SK-N-SH treated with all-trans-retinoic acid at 6 μM for 48 hours (cell line): ENCODE results near the gene TIAM2.

Experiments
- ATAC-seq: fragments of 200-7000 bp; cut with Tn5 transposase; 3 replicates; pipeline ENCODE4 v1.9.1; 2020; ENCODE audit warnings: mild to moderate bottlenecking, moderate library complexity
- ARNTL ChIP-seq: fragments of 450-650 bp; formaldehyde crosslinking; IDR thresholded peaks from 2 replicates; pipeline ENCODE4 v1.5.0; 2020; ENCODE audit warnings: low read depth, mild to moderate bottlenecking, moderate library complexity, borderline replicate concordance
- BACH2 ChIP-seq: fragments of 250-450 bp; sonication (Bioruptor Pico); IDR thresholded peaks from 2 replicates; pipeline ENCODE4 v1.9.0; 2021; ENCODE audit warnings: mild to moderate bottlenecking, borderline replicate concordance
- CSDC2 ChIP-seq: fragments of 250-450 bp; sonication (Bioruptor Pico); IDR thresholded peaks from 2 replicates; pipeline ENCODE4 v1.5.0; 2020; ENCODE audit warnings: mild to moderate bottlenecking, moderate library complexity
- ESRRG ChIP-seq: fragments of 250-450 bp; sonication (Bioruptor Pico); IDR thresholded peaks from 2 replicates; pipeline ENCODE4 v1.6.1; 2021; ENCODE audit warnings: mild to moderate bottlenecking
- GLIS3 ChIP-seq: fragments of 250-450 bp; sonication (Bioruptor Pico); IDR thresholded peaks from 2 replicates; pipeline ENCODE4 v1.5.0; 2020; ENCODE audit warnings: mild to moderate bottlenecking, moderate library complexity
- ISL1 ChIP-seq: fragments of 250-450 bp; sonication (Bioruptor Pico); IDR thresholded peaks from 2 replicates; pipeline ENCODE4 v2.1.2; 2022; ENCODE audit warnings: mild to moderate bottlenecking, moderate library complexity
- OSR1 ChIP-seq: fragments of 250-450 bp; sonication (Bioruptor Pico); IDR thresholded peaks from 2 replicates; pipeline ENCODE4 v1.8.0; 2022; ENCODE audit warnings: moderate library complexity, mild to moderate bottlenecking, inconsistent platforms
- RARB ChIP-seq: fragments of 250-450 bp; sonication (Bioruptor Pico); IDR thresholded peaks from 2 replicates; pipeline ENCODE4 v1.8.0; 2021; ENCODE audit warnings: mild to moderate bottlenecking, moderate library complexity
- SNAI2 ChIP-seq: fragments of 250-450 bp; sonication (Bioruptor Pico); IDR thresholded peaks from 2 replicates; pipeline ENCODE4 v1.5.0; 2020; ENCODE audit warnings: mild to moderate bottlenecking, moderate library complexity
- TCF4 ChIP-seq: fragments of 250-450 bp; sonication (Bioruptor Pico); IDR thresholded peaks from 2 replicates; pipeline ENCODE4 v1.8.0; 2021; ENCODE audit warnings: mild to moderate bottlenecking, moderate library complexity, borderline replicate concordance
- TOX ChIP-seq: fragments of 250-450 bp; sonication (Bioruptor Pico); IDR thresholded peaks from 2 replicates; pipeline ENCODE4 v1.8.0; 2021; ENCODE audit warnings: mild to moderate bottlenecking, moderate library complexity, borderline replicate concordance
- ZC3H10 ChIP-seq: fragments of 250-450 bp; sonication (Bioruptor Pico); IDR thresholded peaks from 2 replicates; pipeline ENCODE4 v1.5.1; 2021; ENCODE audit warnings: mild to moderate bottlenecking, moderate library complexity
- ZFP3 ChIP-seq: fragments of 250-450 bp; sonication (Bioruptor Pico); IDR thresholded peaks from 2 replicates; pipeline ENCODE4 v1.5.0; 2020; ENCODE audit warnings: mild to moderate bottlenecking, moderate library complexity
- ZFP30 ChIP-seq: fragments of 450-650 bp; formaldehyde crosslinking; IDR thresholded peaks from 2 replicates; pipeline ENCODE4 v1.5.0; 2022; ENCODE audit warnings: mild to moderate bottlenecking, moderate library complexity
- ZNF565 ChIP-seq: fragments of 450-650 bp; formaldehyde crosslinking; conservative IDR thresholded peaks from 2 replicates; pipeline ENCODE4 v1.5.0; 2020; ENCODE audit warnings: low read depth, mild to moderate bottlenecking, moderate library complexity
- ZNF70 ChIP-seq: fragments of 450-650 bp; formaldehyde crosslinking; IDR thresholded peaks from 2 replicates; pipeline ENCODE4 v1.5.0; 2020; ENCODE audit warnings: mild to moderate bottlenecking, moderate library complexity
- ZNF8 ChIP-seq: fragments of 450-650 bp; formaldehyde crosslinking; IDR thresholded peaks from 2 replicates; pipeline ENCODE4 v1.5.0; 2020; ENCODE audit warnings: mild to moderate bottlenecking, moderate library complexity
- TF ChIP-seq, protein P1 (sequence below): fragments of 250-450 bp; sonication (Bioruptor Pico); IDR thresholded peaks from 2 replicates; pipeline ENCODE4 v1.8.0; 2020; ENCODE audit warnings: mild to moderate bottlenecking, moderate library complexity, borderline replicate concordance
- TF ChIP-seq, protein P2 (sequence below): fragments of 250-450 bp; sonication (Bioruptor Pico); IDR thresholded peaks from 2 replicates; pipeline ENCODE4 v1.5.1; 2021; ENCODE audit warnings: mild to moderate bottlenecking, moderate library complexity
- TF ChIP-seq, protein P3 (sequence below): fragments of 250-450 bp; sonication (Bioruptor Pico); IDR thresholded peaks from 2 replicates; pipeline ENCODE4 v1.5.0; 2020; ENCODE audit warnings: mild to moderate bottlenecking, moderate library complexity
- TF ChIP-seq, protein P4 (sequence below): fragments of 250-450 bp; sonication (Bioruptor Pico); IDR thresholded peaks from 2 replicates; pipeline ENCODE4 v1.5.1; 2020; ENCODE audit warnings: low read depth, mild to moderate bottlenecking, moderate library complexity
- TF ChIP-seq, protein P5 (sequence below): fragments of 250-450 bp; sonication (Bioruptor Pico); IDR thresholded peaks from 2 replicates; pipeline ENCODE4 v1.8.0; 2021; ENCODE audit warnings: low read depth, mild to moderate bottlenecking, moderate library complexity, borderline replicate concordance

Gene TIAM2

DNA sequence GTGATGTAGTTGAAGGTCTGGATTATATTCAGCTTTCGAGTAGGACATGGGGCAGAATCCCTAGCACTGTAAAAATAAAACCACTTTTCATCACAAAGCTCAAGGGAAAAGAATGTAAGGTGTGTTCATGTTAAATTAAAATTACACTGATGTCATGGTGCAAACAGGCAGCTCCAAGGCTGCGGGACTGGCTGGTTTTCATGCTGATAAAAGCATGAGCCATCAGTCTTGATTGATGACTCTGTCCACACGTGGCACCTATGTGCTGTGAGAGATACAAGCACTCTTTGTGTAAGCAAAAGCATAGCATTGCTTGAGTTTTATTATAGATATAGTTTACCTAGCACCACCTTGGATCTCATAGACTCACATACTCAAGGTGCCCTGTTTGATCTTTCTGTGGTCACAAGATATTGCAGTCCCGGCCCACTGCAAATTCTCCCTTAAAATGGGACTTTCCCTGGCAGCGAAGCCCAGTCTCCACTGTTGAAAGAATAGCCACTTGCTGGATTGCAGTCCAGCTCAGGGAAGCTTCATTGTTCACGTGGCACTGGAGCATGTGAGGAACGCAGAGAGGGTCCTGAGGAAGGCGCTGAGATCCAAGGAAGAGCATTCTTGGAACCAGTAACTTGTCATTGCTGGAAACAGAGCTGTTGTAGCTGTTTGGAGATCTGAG is 90.6 kb downstream of the TIAM2 start:
- ATAC-seq, result peak; percentile 77
- no peak for TF ChIP-seq BACH2 (CRISPR knock-in tag)
- TF ChIP-seq ESRRG (CRISPR knock-in tag), result no peak
- no peak for TF ChIP-seq TCF4 (CRISPR knock-in tag)
- TF ChIP-seq, protein P1, sequence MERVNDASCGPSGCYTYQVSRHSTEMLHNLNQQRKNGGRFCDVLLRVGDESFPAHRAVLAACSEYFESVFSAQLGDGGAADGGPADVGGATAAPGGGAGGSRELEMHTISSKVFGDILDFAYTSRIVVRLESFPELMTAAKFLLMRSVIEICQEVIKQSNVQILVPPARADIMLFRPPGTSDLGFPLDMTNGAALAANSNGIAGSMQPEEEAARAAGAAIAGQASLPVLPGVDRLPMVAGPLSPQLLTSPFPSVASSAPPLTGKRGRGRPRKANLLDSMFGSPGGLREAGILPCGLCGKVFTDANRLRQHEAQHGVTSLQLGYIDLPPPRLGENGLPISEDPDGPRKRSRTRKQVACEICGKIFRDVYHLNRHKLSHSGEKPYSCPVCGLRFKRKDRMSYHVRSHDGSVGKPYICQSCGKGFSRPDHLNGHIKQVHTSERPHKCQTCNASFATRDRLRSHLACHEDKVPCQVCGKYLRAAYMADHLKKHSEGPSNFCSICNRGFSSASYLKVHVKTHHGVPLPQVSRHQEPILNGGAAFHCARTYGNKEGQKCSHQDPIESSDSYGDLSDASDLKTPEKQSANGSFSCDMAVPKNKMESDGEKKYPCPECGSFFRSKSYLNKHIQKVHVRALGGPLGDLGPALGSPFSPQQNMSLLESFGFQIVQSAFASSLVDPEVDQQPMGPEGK (CRISPR knock-in tag), result no peak
- TF ChIP-seq OSR1 (CRISPR knock-in tag), result no peak
- TF ChIP-seq ZC3H10 (CRISPR knock-in tag), result no peak
- 0 out of 2 replicates have a peak, but pooled peaks have one; percentile 24 for TF ChIP-seq ZFP3 (CRISPR knock-in tag)
- TF ChIP-seq ZNF70, result no peak
- TF ChIP-seq RARB, result no peak
- no peak for TF ChIP-seq CSDC2
- 0 out of 2 replicates have a peak, but pooled peaks have one; percentile 17 for TF ChIP-seq GLIS3
- TF ChIP-seq, protein P2, sequence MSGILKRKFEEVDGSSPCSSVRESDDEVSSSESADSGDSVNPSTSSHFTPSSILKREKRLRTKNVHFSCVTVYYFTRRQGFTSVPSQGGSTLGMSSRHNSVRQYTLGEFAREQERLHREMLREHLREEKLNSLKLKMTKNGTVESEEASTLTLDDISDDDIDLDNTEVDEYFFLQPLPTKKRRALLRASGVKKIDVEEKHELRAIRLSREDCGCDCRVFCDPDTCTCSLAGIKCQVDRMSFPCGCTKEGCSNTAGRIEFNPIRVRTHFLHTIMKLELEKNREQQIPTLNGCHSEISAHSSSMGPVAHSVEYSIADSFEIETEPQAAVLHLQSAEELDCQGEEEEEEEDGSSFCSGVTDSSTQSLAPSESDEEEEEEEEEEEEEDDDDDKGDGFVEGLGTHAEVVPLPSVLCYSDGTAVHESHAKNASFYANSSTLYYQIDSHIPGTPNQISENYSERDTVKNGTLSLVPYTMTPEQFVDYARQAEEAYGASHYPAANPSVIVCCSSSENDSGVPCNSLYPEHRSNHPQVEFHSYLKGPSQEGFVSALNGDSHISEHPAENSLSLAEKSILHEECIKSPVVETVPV, result no peak
- TF ChIP-seq, protein P3, sequence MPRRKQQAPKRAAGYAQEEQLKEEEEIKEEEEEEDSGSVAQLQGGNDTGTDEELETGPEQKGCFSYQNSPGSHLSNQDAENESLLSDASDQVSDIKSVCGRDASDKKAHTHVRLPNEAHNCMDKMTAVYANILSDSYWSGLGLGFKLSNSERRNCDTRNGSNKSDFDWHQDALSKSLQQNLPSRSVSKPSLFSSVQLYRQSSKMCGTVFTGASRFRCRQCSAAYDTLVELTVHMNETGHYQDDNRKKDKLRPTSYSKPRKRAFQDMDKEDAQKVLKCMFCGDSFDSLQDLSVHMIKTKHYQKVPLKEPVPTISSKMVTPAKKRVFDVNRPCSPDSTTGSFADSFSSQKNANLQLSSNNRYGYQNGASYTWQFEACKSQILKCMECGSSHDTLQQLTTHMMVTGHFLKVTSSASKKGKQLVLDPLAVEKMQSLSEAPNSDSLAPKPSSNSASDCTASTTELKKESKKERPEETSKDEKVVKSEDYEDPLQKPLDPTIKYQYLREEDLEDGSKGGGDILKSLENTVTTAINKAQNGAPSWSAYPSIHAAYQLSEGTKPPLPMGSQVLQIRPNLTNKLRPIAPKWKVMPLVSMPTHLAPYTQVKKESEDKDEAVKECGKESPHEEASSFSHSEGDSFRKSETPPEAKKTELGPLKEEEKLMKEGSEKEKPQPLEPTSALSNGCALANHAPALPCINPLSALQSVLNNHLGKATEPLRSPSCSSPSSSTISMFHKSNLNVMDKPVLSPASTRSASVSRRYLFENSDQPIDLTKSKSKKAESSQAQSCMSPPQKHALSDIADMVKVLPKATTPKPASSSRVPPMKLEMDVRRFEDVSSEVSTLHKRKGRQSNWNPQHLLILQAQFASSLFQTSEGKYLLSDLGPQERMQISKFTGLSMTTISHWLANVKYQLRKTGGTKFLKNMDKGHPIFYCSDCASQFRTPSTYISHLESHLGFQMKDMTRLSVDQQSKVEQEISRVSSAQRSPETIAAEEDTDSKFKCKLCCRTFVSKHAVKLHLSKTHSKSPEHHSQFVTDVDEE (CRISPR knock-in tag), result no peak
- TF ChIP-seq ARNTL (CRISPR knock-in tag), result no peak
- no peak for TF ChIP-seq ZNF565 (CRISPR knock-in tag)
- no peak for TF ChIP-seq ZFP30
- TF ChIP-seq ISL1 (CRISPR knock-in tag), result peak; percentile 87
- TF ChIP-seq, protein P4, sequence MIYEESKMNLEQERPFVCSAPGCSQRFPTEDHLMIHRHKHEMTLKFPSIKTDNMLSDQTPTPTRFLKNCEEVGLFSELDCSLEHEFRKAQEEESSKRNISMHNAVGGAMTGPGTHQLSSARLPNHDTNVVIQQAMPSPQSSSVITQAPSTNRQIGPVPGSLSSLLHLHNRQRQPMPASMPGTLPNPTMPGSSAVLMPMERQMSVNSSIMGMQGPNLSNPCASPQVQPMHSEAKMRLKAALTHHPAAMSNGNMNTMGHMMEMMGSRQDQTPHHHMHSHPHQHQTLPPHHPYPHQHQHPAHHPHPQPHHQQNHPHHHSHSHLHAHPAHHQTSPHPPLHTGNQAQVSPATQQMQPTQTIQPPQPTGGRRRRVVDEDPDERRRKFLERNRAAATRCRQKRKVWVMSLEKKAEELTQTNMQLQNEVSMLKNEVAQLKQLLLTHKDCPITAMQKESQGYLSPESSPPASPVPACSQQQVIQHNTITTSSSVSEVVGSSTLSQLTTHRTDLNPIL (CRISPR knock-in tag), result peak; percentile 86
- TF ChIP-seq SNAI2, result no peak
- no peak for TF ChIP-seq TOX (CRISPR knock-in tag)
- no peak for TF ChIP-seq ZNF8 (CRISPR knock-in tag)

DNA sequence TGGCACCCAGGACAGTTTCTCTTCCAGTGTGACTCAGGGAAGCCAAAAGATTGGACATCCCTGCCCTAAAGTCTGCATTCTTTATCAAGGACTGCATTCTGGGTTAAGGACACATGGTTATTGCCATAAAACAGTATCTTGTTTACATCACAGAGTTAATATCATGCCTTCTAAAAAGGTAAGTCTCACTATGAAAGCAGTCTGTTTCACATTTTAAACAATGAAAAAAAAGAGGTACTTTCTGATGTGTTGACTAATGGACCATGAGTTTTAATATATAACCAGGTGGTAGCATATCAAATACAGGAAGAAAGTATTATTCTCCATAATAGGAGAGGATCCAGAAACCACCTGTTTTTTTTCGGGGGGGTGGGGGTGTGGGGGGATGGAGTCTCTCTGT is 93.7 kb downstream of the TIAM2 start:
- no peak for TF ChIP-seq ZNF70
- TF ChIP-seq RARB, result no peak
- no peak for TF ChIP-seq CSDC2
- TF ChIP-seq, protein P5, sequence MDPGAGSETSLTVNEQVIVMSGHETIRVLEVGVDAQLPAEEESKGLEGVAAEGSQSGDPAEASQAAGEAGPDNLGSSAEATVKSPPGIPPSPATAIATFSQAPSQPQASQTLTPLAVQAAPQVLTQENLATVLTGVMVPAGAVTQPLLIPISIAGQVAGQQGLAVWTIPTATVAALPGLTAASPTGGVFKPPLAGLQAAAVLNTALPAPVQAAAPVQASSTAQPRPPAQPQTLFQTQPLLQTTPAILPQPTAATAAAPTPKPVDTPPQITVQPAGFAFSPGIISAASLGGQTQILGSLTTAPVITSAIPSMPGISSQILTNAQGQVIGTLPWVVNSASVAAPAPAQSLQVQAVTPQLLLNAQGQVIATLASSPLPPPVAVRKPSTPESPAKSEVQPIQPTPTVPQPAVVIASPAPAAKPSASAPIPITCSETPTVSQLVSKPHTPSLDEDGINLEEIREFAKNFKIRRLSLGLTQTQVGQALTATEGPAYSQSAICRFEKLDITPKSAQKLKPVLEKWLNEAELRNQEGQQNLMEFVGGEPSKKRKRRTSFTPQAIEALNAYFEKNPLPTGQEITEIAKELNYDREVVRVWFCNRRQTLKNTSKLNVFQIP (CRISPR knock-in tag), result no peak
- TF ChIP-seq BACH2 (CRISPR knock-in tag), result no peak
- ATAC-seq, result no peak

- TF ChIP-seq ISL1 (CRISPR knock-in tag) (0 out of 2 replicates have a peak, but pooled peaks have one; percentile 21), ZFP3 (CRISPR knock-in tag) (no peak)
- TF ChIP-seq, protein P3 (CRISPR knock-in tag), result no peak
- ATAC-seq, result no peak
Observed at GRCh38 chr6:155089746-155090145, 94.6 kb downstream of the TIAM2 start.
